GM12891 (cell line): ENCODE data around the gene COL8A2.
A peak's percentile ranks its signal among the peaks of the same experiment; 100 is the strongest.
"Not testable (repeated sequence)": the region's sequence is repeated elsewhere in the genome, so short reads cannot be mapped to it uniquely, and the experiment has no call there.

Source experiments
- DNase-seq: peaks from one replicate; pipeline ENCODE4 v3.0.0; 2011; ENCODE audit warnings: low spot score; ENCODE audit not compliant: insufficient read length
- FAIRE-seq: peaks from 2 replicates; lab custom pipeline; 2011; peaks lifted over from hg19 to GRCh38; lab: Jason Lieb, UNC
- PAX5 ChIP-seq: IDR thresholded peaks from 2 replicates; pipeline ENCODE4 v1.6.1; 2011; ENCODE audit warnings: low read length, moderate library complexity, mild to moderate bottlenecking; ENCODE audit not compliant: insufficient read depth, severe bottlenecking
- POLR2A ChIP-seq: IDR thresholded peaks from 2 replicates; pipeline ENCODE4 v1.6.1; 2011; ENCODE audit warnings: low read depth, low read length, control low read depth
- POLR2AphosphoS5 ChIP-seq: IDR thresholded peaks from 2 replicates; pipeline ENCODE4 v1.6.1; 2011; ENCODE audit warnings: low read depth, low read length, control low read depth
- POU2F2 ChIP-seq: IDR thresholded peaks from 2 replicates; pipeline ENCODE4 v1.6.1; 2011; ENCODE audit warnings: low read depth, mild to moderate bottlenecking, control low read depth, low read length, moderate library complexity
- SPI1 ChIP-seq: IDR thresholded peaks from 2 replicates; pipeline ENCODE4 v1.6.1; 2011; ENCODE audit warnings: low read depth, low read length, control low read depth
- TAF1 ChIP-seq: IDR thresholded peaks from 2 replicates; pipeline ENCODE4 v1.6.1; 2011; ENCODE audit warnings: low read depth, low read length, control low read depth

Gene COL8A2

DNA sequence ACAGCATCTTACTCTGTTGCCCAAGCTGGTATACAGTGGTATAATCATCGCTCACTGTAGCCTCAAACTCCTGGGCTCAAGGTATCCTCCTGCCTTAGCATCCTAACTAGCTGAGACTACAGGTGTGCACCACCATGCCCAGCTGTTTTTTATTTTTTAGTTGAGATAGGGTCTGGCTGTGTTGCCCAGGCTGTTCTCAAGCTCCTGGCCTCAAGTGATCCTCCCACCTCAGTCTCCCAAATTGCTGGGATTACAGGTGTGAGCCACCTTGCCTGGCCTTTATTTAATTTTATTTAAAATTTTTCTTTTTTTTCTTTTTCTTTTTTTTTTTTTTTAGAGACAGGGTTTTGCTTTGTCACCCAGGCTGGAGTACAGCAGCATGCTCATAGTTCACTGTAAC is 40.1 kb upstream of the COL8A2 start:
- no peak for TF ChIP-seq SPI1
- no peak for TF ChIP-seq POLR2A
- no peak for TF ChIP-seq TAF1
- no peak for TF ChIP-seq PAX5
- TF ChIP-seq POLR2AphosphoS5, result no peak
- no peak for TF ChIP-seq POU2F2
- DNase-seq (no peak), FAIRE-seq (no peak)

GRCh38 chr1:36164361-36164760 is 39.3 kb upstream of the COL8A2 start:
- DNase-seq (no peak), FAIRE-seq (no peak)
- TF ChIP-seq SPI1, result no peak; the same call in 1 of the 2 replicates
- TF ChIP-seq POLR2AphosphoS5, result no peak
- TF ChIP-seq TAF1, result no peak
- TF ChIP-seq POU2F2, result no peak
- TF ChIP-seq POLR2A, result no peak
- TF ChIP-seq PAX5, result no peak

GRCh38 chr1:36163426-36163825 is 38.4 kb upstream of the COL8A2 start:
- FAIRE-seq (no peak), DNase-seq (no peak)
- no peak for TF ChIP-seq POLR2AphosphoS5
- no peak for TF ChIP-seq POU2F2
- no peak for TF ChIP-seq SPI1
- TF ChIP-seq POLR2A, result no peak
- TF ChIP-seq TAF1, result no peak
- no peak for TF ChIP-seq PAX5

DNA sequence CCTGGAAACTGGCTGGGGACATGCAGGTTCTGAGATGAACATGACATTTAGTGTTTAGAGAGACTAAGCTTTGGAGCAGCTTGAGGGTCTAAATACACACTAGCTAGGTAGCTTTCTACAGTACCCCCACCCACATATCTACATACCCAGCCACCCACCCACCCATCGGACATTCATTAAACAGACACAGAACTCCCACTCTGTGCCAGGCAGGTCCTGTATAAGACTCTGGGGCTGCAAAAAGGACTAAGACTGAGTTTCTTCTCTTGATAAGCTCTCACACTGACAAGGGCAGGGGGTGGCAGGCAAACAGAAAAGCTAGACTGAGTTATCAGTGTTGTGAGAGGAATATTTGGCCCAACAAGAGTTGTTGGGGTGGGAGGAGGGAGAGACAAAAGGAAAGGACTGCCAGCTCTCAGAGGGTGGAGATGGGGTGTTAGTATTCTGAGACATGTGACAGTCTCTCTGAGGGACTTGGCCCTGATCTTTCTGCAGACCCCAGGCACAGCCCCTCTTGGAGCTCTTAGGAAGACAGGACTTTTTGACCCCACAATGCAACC is 37.7 kb upstream of the COL8A2 start:
- TF ChIP-seq POLR2A, result no peak
- no peak for TF ChIP-seq SPI1
- no peak for TF ChIP-seq POLR2AphosphoS5
- TF ChIP-seq TAF1, result no peak
- no peak for TF ChIP-seq POU2F2
- TF ChIP-seq PAX5, result no peak
- FAIRE-seq (no peak), DNase-seq (no peak)

- TF ChIP-seq PAX5 (no peak), POLR2A (no peak), POU2F2 (peak; percentile 15), POLR2AphosphoS5 (peak; percentile 40; the same call in 1 of the 2 replicates), SPI1 (peak; percentile 86), TAF1 (no peak; the same call in 1 of the 2 replicates)
- peak; percentile 74 for FAIRE-seq
- DNase-seq, result no peak
These were observed 36.9 kb upstream of the COL8A2 start for GRCh38 chr1:36161641-36162531.

GRCh38 chr1:36160949-36161485 is 36.0 kb upstream of the COL8A2 start:
- TF ChIP-seq PAX5 (no peak), TAF1 (peak; percentile 93), POLR2AphosphoS5 (peak; percentile 84), SPI1 (peak; percentile 90), POLR2A (peak; percentile 83), POU2F2 (no peak; the same call in none of the 2 replicates)
- FAIRE-seq (peak; percentile 86), DNase-seq (no peak)

DNA sequence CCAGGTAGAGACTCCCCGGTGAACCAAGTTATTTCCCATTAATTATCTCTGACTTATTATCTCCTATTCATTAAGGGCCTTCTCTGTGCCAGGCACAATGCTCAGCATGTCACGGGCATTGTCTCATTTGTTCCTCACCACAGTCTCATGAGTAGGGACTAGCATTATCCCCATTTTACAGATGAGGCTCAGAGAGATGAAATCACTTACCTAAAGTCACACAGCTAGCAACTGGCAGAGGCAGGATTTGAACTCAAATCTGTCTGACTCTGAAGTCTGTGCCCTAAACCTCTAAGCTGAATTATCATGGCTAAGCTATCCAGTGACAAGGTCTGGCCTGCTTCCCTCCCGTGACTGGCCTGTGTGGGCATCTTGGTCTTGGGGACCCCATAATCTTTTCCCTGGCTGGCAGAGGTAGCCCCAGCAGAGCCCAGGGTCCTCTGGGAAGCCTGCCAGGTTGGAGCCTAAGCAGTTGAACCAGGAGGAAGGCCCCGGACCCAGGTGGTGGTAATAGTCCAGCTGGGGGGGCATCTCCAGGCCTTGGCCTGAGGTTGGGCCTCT is 35.4 kb upstream of the COL8A2 start:
- DNase-seq (no peak), FAIRE-seq (no peak)
- no peak for TF ChIP-seq POLR2AphosphoS5
- TF ChIP-seq POLR2A, result no peak

DNA sequence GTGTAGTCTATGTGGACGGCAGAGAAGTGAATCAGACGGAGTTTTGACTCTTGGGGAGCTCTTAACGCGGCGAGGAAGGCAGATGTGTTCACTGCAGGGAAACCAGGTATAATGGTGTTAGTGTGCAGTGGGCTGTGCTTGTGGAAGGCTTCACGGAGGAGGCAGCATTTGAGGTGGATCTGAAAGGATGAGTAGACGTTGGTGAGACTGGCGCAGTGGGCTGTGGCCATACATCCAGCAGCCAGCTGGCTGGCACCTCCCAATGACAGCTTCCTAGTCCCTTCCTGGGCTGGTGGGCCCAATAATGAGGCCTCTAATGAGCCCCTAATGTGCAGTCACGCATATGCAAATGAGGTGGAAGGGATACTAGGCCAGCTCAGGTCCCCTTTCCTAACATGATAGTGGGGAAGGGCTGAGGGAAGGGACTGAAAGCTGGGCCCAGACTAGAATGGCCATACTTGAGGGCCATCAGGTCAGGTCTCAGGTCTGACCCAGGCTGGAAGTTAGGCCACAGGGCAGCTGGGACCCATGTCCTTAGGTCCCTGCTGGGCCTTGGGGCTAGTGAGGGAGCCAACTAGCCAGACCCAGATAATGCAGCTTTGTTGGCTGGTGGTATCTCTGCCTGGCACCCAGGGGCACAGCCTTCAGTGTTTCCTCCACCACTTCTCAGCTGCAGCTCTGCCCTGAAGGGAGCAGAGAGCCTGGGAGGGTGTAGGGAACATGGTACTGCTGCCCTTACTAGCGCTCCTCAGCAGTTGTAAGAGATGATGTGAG is 34.8 kb upstream of the COL8A2 start:
- peak; percentile 20 for TF ChIP-seq POLR2AphosphoS5
- TF ChIP-seq POLR2A, result no peak; the same call in 1 of the 2 replicates
- no peak for TF ChIP-seq PAX5
- TF ChIP-seq POU2F2, result peak; percentile 88
- TF ChIP-seq SPI1, result no peak
- FAIRE-seq (no peak), DNase-seq (no peak)

DNA sequence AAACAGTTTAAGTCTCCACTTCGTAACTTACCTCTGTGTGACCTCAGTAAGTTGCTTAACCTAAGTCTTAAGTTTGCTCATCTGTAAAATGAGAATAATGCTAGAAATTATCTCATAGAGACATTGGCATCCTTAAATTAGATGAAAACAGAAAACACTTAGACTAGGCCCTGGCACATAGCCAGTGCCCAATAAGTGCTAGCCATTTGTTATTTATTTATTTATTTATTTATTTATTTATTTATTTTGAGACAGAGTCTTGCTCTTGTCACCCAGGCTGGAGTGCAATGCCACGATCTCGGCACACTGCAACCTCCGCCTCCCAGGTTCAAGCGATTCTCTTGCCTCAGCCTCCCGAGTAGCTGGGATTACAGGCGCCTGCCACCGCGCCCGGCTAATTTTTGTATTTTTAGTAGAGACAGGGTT is 33.8 kb upstream of the COL8A2 start:
- FAIRE-seq, DNase-seq: not testable (repeated sequence)
